Measurements from ENCODE around the gene UROS.

The UROS gene

GRCh38 chr10:125785791-125786190, 37.3 kb downstream of the UROS start:
- DNase-seq, result no peak

GRCh38 chr10:125783957-125784356, 39.1 kb downstream of the UROS start:
- DNase-seq, result no peak

- no peak for DNase-seq
These were observed 39.6 kb downstream of the UROS start for GRCh38 chr10:125783408-125783807.

- DNase-seq, result no peak
These were observed 40.4 kb downstream of the UROS start for GRCh38 chr10:125782616-125783015.

GRCh38 chr10:125782054-125782453, 41.0 kb downstream of the UROS start:
- no peak for DNase-seq

GRCh38 chr10:125781374-125781773, 41.7 kb downstream of the UROS start:
- DNase-seq, result no peak

- DNase-seq, result no peak
These were observed 43.4 kb downstream of the UROS start for GRCh38 chr10:125779403-125780327.

GRCh38 chr10:125778556-125778955, 44.5 kb downstream of the UROS start:
- DNase-seq, result no peak

GRCh38 chr10:125777806-125778205, 45.3 kb downstream of the UROS start:
- no peak for DNase-seq

GRCh38 chr10:125775491-125776106, 47.5 kb downstream of the UROS start, which contains the start of gene MMP21:
Gene MMP21 (minus strand): TSS chr10:125775821. CDS start chr10:125775821, 0 bp downstream.
- no peak for DNase-seq

GRCh38 chr10:125774581-125775191, 48.4 kb downstream of the UROS start:
- DNase-seq, result no peak

- no peak for DNase-seq
These were observed 49.1 kb downstream of the UROS start for GRCh38 chr10:125773687-125774543.

GRCh38 chr10:125772864-125773180, 50.2 kb downstream of the UROS start:
- DNase-seq, result no peak

- DNase-seq, result no peak
These were observed 50.8 kb downstream of the UROS start for GRCh38 chr10:125772112-125772863.

GRCh38 chr10:125770844-125771243, 52.2 kb downstream of the UROS start:
- DNase-seq, result no peak

GRCh38 chr10:125769175-125769574, 53.9 kb downstream of the UROS start:
- DNase-seq, result no peak

- peak in 1 of 4 experiments; percentile 26 for DNase-seq
These were observed 54.7 kb downstream of the UROS start for GRCh38 chr10:125768219-125768855.

GRCh38 chr10:125766511-125766910, 56.5 kb downstream of the UROS start:
- DNase-seq, result no peak

- no peak for DNase-seq
These were observed 57.2 kb downstream of the UROS start for GRCh38 chr10:125765835-125766234.

GRCh38 chr10:125762692-125763648, 60.1 kb downstream of the UROS start:
- no peak for DNase-seq
